Neural crest cell (in vitro differentiated cells): ENCODE measurements around the gene MVP. TPM values are rescaled to one million over a fixed set of nuclear protein-coding genes. Genes with fewer than 3 reads are reported as not detected.
A peak's percentile ranks its signal among the peaks of the same experiment; 100 is the strongest.

Experiments
- DNase-seq: peaks from one replicate; pipeline ENCODE4 v3.0.0; 2021; ENCODE audit warnings: low read depth, mixed read lengths, low spot score
- H3K27ac Mint-ChIP-seq: one replicate; pipeline ENCODE4 v1.8.0; 2021; ENCODE audit warnings: mild to moderate bottlenecking, mixed read lengths; ENCODE audit not compliant: unreplicated experiment
- H3K27me3 Mint-ChIP-seq: 2 replicates; pipeline ENCODE4 v1.8.0; 2021; ENCODE audit warnings: low read depth, mild to moderate bottlenecking, mixed read lengths
- H3K36me3 Mint-ChIP-seq: 2 replicates; pipeline ENCODE4 v1.8.0; 2021; ENCODE audit warnings: low read depth, mild to moderate bottlenecking, mixed read lengths
- H3K4me1 Mint-ChIP-seq: 2 replicates; pipeline ENCODE4 v1.8.0; 2021; ENCODE audit warnings: mixed read lengths
- H3K4me3 Mint-ChIP-seq: one replicate; pipeline ENCODE4 v1.8.0; 2021; ENCODE audit warnings: mild to moderate bottlenecking, mixed read lengths
- H3K9me3 Mint-ChIP-seq: 2 replicates; pipeline ENCODE4 v1.8.0; 2021; ENCODE audit warnings: mixed read lengths
- CTCF ChIP-seq: fragments of 200-600 bp; sonication (generic); conservative IDR thresholded peaks from 2 replicates; pipeline ENCODE4 v1.5.0; 2021; ENCODE audit warnings: antibody characterized with exemption, mild to moderate bottlenecking
- total RNA-seq: library from RNA; stranded (reverse); gene quantifications from 2 replicates; pipeline ENCODE4 v1.2.1, GENCODE V29; 2021

MVP gene
- total RNA-seq, 1 donor from 2014 or later = 1.6 TPM

GRCh38 chr16:29858149-29858849 lies 38.0 kb downstream of the MVP start:
- Mint-ChIP-seq H3K4me1 (peaks cover 15% of the 10 kb centered on the region), H3K27ac (no peak overlapping the region), H3K36me3 (no peaks in the 10 kb centered on the region), H3K27me3 (no peaks in the 10 kb centered on the region), H3K4me3 (peak overlapping the region; percentile 44), H3K9me3 (no peaks in the 10 kb centered on the region)
- DNase-seq = no peak
- TF ChIP-seq CTCF = no peak

- Mint-ChIP-seq H3K4me1 (peaks cover 19% of the 10 kb centered on the region), H3K27me3 (no peaks in the 10 kb centered on the region), H3K36me3 (no peaks in the 10 kb centered on the region), H3K27ac (no peak overlapping the region), H3K4me3 (no peak overlapping the region), H3K9me3 (no peaks in the 10 kb centered on the region)
- TF ChIP-seq CTCF = no peak
- DNase-seq = no peak
Measured at GRCh38 chr16:29858974-29859373, 38.7 kb downstream of the MVP start.

GRCh38 chr16:29860218-29860617 lies 40.0 kb downstream of the MVP start:
- H3K36me3 Mint-ChIP-seq = no peaks in the 10 kb centered on the region
- no peak for TF ChIP-seq CTCF
- H3K27me3 Mint-ChIP-seq = no peaks in the 10 kb centered on the region
- peak overlapping the region; percentile 95 for H3K4me3 Mint-ChIP-seq
- DNase-seq = no peak
- peak overlapping the region; percentile 43 for H3K27ac Mint-ChIP-seq
- H3K4me1 Mint-ChIP-seq = peaks cover 19% of the 10 kb centered on the region
- H3K9me3 Mint-ChIP-seq = no peaks in the 10 kb centered on the region

- Mint-ChIP-seq H3K27me3 (peaks cover 2% of the 10 kb centered on the region), H3K9me3 (no peaks in the 10 kb centered on the region), H3K27ac (peak overlapping the region; percentile 69), H3K4me3 (peak overlapping the region; percentile 95), H3K4me1 (peaks cover 19% of the 10 kb centered on the region), H3K36me3 (no peaks in the 10 kb centered on the region)
- no peak for TF ChIP-seq CTCF
- no peak for DNase-seq
Measured at GRCh38 chr16:29862383-29862883, 42.2 kb downstream of the MVP start.

GRCh38 chr16:29862884-29863668 lies 42.8 kb downstream of the MVP start, which contains the start of gene CDIPT:
Gene CDIPT, minus strand, starts transcription at chr16:29863226. Its CDS starts 369 bp downstream, at chr16:29862857.
- Mint-ChIP-seq H3K27me3 (peaks cover 2% of the 10 kb centered on the region), H3K9me3 (no peaks in the 10 kb centered on the region), H3K27ac (peak within 1 kb of the TSS; percentile 100), H3K4me3 (peak within 1 kb of the TSS; percentile 95), H3K4me1 (peaks cover 19% of the 10 kb centered on the region), H3K36me3 (no peaks in the 10 kb centered on the region)
- TF ChIP-seq CTCF = peak; percentile 66
- peak; percentile 84 for DNase-seq
